GM18868 (cell line): ENCODE data around the gene NCBP1.

Source experiments
- ATAC-seq: cut with Tn5 transposase; IDR thresholded peaks from one replicate; pipeline ENCODE4 v1.9.1; 2021; ENCODE audit warnings: mild to moderate bottlenecking, moderate library complexity; ENCODE audit not compliant: unreplicated experiment

The NCBP1 gene

DNA sequence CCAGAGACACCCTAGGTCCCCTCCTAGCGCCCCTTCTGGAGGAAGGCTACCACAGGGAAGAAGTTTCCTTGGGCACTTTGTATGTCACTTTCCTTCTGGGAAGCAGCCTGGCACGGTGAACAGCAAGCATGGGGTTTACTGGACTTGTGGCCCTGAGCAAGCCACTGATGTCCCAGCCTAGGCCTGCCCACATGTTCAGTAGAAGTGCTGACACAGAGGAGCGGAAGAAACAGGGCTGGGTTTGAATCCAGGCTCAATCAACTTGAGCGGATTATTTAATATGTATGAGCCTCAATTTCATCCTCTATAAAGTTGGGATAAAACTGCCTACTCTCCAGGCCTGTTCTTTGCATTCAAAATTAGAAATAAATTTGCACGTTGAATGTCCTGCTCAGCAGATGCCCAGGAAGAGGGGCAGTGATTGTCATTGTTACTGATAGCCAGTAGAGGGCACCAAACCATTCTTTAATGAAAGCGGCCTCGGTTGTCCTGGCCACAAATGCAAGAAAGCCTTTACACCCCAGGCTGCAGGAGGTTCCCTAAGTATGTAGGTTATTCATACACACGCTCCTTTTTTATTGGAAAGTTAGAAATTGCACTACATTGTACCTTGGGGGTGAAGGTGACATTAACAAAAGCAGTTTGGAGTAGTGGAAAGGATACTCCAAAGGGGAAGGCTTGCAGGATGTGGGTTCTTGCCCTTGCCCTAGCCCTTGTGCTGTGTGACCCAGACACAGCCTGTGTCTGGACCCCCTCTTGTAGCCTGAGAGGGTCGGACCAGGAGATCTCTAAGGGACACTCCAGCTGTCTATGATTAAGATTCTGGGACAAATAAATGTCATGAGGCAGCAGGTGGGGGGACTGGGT, 77.0 kb downstream of the NCBP1 start:
- ATAC-seq, result no peak

DNA sequence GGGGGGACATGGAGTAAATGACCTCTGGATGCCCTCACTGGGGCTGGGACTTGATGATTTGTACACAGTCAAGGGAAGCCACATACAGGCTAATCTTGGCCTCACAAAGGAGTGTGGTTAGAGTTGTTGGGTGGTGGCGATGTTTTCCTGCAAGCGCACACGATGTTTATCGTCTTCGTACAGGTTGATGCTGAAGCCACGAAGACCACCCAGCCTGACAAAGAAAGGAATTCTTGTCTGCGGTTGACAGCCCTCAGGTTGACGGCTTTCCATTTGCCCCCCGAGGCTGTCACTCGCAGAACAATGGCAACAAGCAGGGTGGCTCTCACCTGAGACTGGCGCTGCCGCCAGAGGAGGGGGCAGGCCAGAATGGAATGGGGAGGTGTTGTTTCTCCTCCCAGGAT, 77.6 kb downstream of the NCBP1 start:
- ATAC-seq, result no peak

DNA sequence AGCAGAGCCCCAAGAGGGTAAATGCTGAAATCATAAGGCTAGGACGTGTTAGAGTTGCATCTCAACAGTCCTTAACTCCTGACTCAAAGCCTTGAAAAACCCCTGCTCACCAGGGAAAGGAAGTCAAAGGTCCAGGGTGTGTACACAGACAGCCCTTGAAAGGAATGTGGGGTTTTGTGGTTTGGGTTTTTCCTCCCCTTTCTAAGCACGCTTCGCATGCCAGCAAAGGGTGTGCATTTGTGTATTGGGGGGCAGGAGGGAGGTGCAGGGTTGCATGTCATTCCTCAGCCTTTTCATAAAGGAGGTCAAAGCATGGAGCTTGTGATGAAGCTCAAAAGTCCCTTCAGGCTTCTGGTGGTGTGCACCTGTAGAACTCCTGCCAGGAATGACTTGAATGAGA, 80.8 kb downstream of the NCBP1 start:
- no peak for ATAC-seq

- ATAC-seq, result no peak
These were observed 84.2 kb downstream of the NCBP1 start for GRCh38 chr9:97717866-97718265.

- no peak for ATAC-seq
These were observed 87.8 kb downstream of the NCBP1 start for GRCh38 chr9:97721396-97721795.

DNA sequence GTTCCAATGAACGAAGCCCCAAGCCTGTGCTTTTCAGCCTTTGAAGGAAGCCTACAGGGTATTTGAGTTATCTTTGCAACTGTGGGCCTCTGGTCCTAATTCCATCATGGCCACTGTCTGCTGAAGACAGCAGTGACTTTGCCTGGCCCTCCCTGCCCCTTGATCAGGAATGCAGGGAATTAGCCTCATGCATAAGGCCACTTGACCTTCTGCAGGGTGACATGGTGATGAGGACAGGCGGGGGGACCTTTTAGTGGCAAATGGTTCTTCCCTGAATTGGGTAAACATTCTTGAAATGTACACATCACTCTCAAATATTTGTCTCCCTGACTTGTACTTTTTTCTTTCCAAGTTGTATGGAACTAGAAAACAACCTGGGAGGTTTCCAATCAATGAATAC, 88.7 kb downstream of the NCBP1 start:
- no peak for ATAC-seq
